Measurements from ENCODE around the gene EPHA1.

EPHA1 gene

GRCh38 chr7:143346018-143346417 is 62.6 kb downstream of the EPHA1 start:
- no peak for DNase-seq (ENCODE audit: low read depth in 3 of 3)

GRCh38 chr7:143345428-143345900 is 63.2 kb downstream of the EPHA1 start:
- DNase-seq (ENCODE audit: low read depth in 3 of 3): peak; percentile 40 to 67 (median 49)

GRCh38 chr7:143343596-143343995 is 65.1 kb downstream of the EPHA1 start:
- no peak for DNase-seq (ENCODE audit: low read depth in 3 of 3)

GRCh38 chr7:143341842-143342241 is 66.8 kb downstream of the EPHA1 start:
- no peak for DNase-seq (ENCODE audit: low read depth in 3 of 3)
